K562 (cell line): Measurements from ENCODE around the gene SPECC1L.

Source experiments
- CUX1 ChIP-seq: fragments of 200-800 bp; sonication (Bioruptor generic); IDR thresholded peaks from 2 replicates; pipeline ENCODE4 v1.6.1; 2016; ENCODE audit warnings: missing genetic modification characterization, missing compliant biosample characterization
- KAT7 ChIP-seq: sonication (generic); formaldehyde crosslinking; IDR thresholded peaks from 2 replicates; pipeline ENCODE4 v1.8.0; 2022; ENCODE audit warnings: missing genetic modification reagents, mild to moderate bottlenecking, borderline replicate concordance
- KLF1 ChIP-seq: fragments of 450-650 bp; IDR thresholded peaks from 2 replicates; pipeline ENCODE4 v1.6.1; 2016; ENCODE audit warnings: missing genetic modification characterization, missing compliant biosample characterization
- MLLT1 ChIP-seq, 2 experiments: fragments of 450-650 bp; IDR thresholded peaks; 2 replicates each; pipeline ENCODE4 v1.6.1; 2016
- ZFX ChIP-seq: sonication (generic); formaldehyde crosslinking; IDR thresholded peaks from 2 replicates; pipeline ENCODE4 v1.8.0; 2022; ENCODE audit warnings: mild to moderate bottlenecking, missing genetic modification reagents, moderate library complexity
- ZNF253 ChIP-seq: fragments of 250-450 bp; sonication (Bioruptor Pico); conservative IDR thresholded peaks from 2 replicates; pipeline ENCODE4 v1.6.1; 2021; ENCODE audit warnings: mild to moderate bottlenecking
- ZNF436 ChIP-seq: fragments of 250-450, 450-650 bp; sonication (Bioruptor Pico); formaldehyde crosslinking; IDR thresholded peaks from 2 replicates; pipeline ENCODE4 v1.7.0; 2020; ENCODE audit warnings: mild to moderate bottlenecking
- TF ChIP-seq, protein P1 (sequence below): fragments of 250-450 bp; sonication (Bioruptor Pico); IDR thresholded peaks from 2 replicates; pipeline ENCODE4 v1.4.0; 2020; ENCODE audit warnings: mild to moderate bottlenecking

GRCh38 chr22:24323695-24324094 is 53.1 kb downstream of the SPECC1L start:
- TF ChIP-seq ZFX (CRISPR knock-in tag) (no peak), ZNF253 (CRISPR knock-in tag) (no peak), KLF1 (tag) (no peak), KAT7 (CRISPR knock-in tag) (no peak), CUX1 (no peak), MLLT1 (IDR thresholded peaks at IDR 0.05) (no peak), ZNF436 (CRISPR knock-in tag) (no peak)
- TF ChIP-seq, protein P1, sequence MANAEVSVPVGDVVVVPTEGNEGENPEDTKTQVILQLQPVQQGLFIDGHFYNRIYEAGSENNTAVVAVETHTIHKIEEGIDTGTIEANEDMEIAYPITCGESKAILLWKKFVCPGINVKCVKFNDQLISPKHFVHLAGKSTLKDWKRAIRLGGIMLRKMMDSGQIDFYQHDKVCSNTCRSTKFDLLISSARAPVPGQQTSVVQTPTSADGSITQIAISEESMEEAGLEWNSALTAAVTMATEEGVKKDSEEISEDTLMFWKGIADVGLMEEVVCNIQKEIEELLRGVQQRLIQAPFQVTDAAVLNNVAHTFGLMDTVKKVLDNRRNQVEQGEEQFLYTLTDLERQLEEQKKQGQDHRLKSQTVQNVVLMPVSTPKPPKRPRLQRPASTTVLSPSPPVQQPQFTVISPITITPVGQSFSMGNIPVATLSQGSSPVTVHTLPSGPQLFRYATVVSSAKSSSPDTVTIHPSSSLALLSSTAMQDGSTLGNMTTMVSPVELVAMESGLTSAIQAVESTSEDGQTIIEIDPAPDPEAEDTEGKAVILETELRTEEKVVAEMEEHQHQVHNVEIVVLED (CRISPR knock-in tag): no peak
